HG02840 (cell line): Measurements from ENCODE around the gene MAGI2.

Experiments
- ATAC-seq: cut with Tn5 transposase; IDR thresholded peaks from one replicate; pipeline ENCODE4 v1.9.1; 2021; ENCODE audit warnings: mild to moderate bottlenecking, moderate library complexity, moderate number of reproducible peaks; ENCODE audit not compliant: unreplicated experiment, low FRiP score

Gene MAGI2

DNA sequence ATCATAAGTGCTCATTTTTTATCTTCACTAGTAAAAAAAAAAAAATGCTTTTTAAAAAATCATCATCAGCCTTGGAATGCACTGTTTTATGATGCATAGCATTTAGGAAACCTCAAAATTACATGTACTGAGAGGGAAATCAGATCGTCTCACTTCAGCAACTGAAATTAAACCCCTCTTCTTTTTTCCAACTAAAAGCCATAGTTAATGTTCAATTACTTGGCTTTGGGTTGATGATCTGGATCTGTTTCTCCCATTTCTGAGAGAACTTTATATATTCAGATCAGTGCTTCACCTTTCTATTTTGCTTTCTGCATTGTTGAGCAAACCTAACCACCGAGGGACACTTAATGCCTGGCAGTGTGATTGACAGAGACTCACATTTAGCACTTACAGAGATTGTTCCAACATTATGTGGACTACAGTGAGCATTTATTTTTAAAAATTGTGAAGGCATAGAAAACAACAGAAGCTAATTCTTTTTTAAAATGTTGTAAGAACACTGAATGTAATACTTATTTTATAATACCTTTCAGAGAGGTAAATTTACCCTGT lies 976.5 kb downstream of the MAGI2 start:
- ATAC-seq = no peak

DNA sequence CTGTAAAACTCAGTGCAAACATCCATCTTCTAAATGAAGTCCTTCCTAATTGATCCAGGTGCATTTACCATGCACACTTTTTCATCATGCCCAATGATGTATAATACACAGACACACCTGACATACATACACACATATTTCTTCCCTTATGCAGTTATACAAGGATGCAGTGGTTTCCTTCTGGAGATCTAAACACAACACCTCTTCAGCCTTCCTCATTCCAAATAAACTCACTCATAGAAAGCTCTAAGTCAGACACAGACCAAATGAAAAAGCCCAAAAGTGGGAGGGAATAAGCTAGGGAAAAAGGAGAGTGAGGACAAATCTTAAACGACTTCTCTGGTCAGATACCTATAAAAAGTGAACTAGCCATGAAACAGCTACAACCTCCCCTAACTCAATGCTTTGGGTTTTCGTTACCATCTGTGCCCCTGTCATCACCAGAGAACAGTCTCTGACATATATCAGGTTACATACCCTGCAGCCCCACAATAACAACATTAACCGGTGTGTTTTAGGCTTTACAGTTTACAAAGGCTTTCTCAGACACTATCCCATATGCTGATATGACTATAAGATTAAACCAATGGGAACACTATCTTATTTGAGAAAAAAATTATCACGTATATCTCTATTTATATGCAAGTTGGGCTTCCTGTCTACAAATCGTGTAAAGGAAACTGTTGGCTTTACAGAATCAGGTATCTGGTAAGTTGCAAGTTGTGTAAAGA lies 979.7 kb downstream of the MAGI2 start:
- no peak for ATAC-seq

DNA sequence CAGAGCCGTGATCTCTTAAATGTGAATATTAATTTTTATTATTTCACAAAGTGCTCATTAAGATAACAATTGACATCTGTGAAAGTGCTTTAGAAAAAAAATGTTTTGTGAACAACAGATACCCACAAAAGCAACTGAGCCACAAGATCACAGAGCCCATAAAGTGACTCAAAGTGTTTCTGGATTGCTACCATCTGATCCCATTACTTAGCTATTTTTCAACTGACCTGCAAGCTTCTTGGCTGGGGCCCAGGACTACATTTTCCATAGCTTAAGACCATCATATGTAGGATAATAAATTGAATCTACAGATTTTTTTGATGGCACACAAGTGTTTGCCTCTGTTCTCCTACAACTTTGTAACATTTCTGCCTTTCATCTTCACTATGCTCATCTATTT lies 980.4 kb downstream of the MAGI2 start:
- ATAC-seq = no peak

DNA sequence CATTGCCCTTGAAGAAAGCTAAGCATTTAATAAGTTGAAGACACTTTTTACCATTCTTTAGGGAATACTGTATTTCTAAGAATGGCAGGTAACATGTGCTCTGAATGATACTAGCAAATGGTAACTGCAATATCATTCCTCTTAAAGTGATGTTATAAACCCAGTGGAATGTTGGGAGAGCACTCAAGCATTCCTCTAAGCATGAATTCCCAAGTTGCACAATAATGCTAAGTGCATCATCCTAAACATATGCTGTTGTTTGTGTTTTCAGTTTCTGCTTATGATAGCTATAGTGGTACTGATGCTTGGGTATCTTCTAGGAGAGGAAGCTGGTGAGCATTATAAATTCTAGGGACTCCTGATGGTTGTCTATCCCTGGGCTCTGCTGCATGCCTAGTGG lies 980.9 kb downstream of the MAGI2 start:
- no peak for ATAC-seq

DNA sequence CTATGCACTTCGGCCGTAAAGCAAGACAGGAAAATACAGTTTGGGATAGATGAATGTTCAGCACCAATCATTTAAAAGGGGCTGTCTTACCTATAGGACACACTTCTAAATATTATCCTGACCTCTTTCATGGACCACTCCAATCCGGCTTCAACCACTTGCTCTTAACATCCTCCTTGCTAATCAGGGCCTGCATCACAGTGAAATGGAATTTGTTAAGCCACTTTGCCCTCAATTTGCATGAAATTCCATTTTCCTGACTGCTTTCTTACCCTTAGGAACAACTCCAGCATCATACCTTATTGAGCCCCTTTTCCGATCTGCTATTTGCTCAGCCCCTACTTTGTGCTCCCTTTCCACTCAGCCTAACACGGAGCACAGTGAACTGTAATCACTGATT lies 987.6 kb downstream of the MAGI2 start:
- ATAC-seq = no peak

DNA sequence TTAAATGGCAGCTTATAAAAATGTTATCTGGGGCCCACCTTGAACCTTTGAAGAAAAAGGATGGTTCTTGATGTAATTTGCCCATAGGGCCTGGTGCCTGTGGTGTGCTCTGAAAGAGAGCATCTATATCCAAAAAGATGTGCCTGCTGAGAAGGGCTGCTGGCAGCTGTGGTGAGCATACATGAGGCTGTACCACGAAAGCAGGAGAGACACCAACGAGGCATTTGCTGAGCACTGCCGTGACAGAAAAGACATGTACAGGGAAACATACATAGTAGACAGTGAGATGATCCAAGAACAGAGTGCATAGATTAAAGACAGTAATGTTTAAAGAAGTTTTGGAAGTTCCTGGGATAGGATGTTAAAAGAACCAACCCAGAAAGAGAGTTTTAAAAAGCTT lies 990.4 kb downstream of the MAGI2 start:
- no peak for ATAC-seq

DNA sequence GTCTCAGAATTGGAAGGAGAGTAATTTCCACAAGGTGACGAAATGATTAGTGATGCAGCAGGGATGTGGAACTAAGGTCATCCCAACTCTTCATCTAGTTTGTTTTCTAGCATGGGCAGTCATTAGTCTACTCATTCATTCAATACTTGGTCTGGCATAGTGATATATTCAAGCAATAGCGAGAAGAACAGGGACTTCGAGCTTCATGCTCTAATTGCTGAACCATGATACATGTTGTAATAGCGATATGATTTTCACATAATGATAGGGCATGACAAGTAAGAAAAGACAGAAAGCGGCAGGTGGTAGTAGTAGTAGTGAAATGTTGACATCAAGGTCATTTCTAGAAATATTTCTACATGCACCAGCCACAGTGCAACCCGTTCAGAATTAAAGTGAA lies 1002.8 kb downstream of the MAGI2 start:
- ATAC-seq = no peak

DNA sequence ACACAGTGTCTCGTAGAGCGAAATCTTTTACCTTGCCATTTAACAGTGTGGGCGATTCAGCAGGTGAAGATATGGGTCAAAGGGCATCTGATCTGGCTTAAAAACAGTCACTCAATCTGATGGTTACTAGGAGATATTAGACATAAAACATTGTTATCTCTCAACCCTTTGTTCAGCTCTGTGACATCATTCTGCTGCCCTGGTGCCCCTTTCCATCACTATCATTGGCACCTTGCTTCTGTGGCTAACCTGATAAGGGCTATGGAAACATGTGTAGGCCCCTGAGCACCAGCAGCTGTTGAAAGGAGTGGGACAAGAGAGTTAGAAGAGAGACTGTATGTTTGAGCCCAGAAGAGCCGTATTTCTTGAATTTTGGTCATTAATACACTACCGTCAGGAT lies 1004.6 kb downstream of the MAGI2 start:
- ATAC-seq = no peak

DNA sequence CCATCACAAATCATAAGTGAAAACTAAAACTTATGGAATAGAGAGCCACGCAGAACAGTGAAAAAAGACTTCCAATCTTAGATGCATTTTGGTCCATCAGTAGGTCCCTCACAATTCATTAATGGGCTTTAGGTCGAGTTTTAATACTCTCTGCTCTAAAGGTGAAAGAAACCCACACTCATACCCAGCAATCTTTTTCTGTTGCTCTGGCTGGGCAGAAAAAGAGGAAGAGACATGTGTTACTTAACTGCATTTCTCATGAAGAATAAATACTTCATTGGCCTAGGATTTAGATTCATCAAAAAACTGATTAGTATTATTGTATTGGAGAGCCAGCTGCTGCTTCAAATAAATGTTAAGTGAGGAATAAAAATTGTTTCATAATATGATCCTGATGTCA lies 1009.2 kb downstream of the MAGI2 start:
- no peak for ATAC-seq

DNA sequence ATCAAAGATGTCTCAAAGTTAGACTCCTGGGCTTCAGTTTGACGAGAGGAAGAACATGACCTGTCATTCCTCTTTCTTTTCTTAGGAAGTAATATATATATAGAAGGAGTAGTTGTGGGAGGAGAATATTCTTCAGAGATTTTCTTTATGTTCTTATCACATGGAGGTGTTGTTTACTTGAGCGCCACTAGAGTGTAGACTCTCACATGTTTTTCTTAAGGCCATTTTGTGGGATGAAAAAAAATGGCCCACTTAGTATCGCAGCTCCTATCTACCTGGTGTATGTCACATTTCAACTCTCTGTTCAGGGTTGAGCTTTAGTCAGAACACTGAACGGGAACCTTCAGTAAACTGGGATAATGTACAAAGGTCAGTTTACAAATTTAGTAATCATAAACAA lies 1009.7 kb downstream of the MAGI2 start:
- ATAC-seq = no peak

DNA sequence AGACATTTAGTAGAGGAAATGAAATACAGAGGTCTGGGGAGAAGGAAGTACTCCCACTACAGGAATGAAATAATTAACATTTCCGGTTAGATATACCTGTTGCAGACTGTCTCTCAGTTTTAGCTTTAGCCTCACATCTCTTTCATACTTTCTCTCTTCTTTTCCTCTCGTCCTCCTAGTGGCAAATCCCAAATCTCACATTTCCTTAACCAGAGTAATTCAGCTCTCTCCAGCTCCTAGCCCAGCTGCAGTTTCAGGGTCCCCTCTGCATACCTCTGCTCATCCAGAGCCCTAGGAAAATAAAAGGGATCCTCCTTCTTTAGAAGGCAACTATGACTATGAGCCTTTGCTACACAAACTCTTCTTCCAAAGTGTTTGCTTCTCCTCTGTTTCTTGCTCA lies 1011.7 kb downstream of the MAGI2 start:
- no peak for ATAC-seq

DNA sequence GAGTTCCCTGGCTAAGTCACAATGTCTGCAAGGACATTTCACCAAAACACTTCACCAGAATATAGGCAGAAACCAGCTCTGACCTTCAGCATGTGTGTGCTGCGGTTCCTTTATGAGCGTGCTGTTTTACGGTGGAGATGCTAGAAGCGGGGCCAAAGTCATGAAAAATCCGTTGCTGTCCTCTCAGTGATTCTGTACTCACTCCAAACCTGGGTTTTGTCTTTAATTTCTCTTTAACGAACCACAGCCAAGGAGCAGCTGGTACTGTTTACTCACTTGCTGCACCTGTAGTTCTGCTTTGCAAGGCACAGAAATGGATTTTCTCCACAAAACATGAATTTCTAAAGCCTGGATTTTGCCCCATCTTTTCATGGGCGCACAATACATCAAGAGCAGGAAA lies 1015.0 kb downstream of the MAGI2 start:
- ATAC-seq = no peak

DNA sequence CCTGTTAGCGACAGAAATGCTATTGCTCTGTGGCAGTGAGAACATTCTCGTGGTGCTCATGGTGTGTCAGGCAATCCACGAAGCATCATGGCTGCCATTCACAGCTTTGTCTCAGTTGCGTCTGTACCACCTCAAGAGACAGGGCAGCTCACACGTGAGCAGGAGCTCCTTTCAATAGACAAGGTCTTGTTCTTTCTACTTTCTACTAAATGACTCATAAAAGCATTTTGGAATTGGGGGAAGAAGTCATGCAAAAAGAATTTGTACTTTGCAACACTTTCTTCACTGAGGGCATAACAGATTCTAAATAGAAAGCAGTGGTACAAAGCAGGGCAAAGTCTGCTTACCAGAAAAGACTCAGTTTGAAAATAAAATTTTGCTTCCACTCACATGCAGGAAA lies 1016.3 kb downstream of the MAGI2 start:
- ATAC-seq = no peak

DNA sequence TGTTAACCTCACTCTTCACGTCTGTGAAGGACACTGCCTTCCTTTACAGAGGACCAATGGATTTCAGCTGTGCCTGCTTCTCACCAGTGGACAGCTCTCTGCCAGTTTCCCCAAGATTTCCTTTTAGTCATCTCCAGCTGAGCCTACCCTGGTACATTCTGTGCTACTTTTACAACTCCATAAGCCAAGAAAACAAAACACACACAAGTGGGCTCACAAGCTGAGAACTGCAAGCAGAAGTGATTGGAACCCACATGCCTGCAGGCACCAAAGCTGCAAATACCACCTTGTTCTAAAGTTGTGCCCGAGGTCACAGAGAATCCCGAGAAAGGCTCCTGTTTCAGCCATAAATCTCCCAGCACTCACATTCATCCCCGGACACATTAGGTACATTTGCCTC lies 1018.1 kb downstream of the MAGI2 start:
- no peak for ATAC-seq

DNA sequence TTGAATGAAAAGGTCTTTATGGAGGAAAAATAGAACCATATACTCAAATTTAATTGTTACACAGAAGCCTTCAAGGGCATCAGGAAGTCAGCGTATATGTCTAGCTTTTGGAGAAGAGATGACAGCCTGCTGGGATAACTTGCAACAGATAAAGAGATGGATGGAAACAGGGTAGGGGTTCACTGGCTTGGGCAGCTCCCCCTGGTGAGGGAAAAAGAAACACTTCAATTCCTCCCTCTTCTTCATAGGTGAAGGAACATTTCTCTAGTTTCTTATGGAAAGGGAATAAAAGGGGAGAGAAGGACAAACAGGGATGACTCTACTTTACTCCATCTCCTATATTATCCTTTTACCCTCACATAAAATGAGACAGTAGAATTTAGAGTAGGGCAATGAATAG lies 1019.2 kb downstream of the MAGI2 start:
- no peak for ATAC-seq

DNA sequence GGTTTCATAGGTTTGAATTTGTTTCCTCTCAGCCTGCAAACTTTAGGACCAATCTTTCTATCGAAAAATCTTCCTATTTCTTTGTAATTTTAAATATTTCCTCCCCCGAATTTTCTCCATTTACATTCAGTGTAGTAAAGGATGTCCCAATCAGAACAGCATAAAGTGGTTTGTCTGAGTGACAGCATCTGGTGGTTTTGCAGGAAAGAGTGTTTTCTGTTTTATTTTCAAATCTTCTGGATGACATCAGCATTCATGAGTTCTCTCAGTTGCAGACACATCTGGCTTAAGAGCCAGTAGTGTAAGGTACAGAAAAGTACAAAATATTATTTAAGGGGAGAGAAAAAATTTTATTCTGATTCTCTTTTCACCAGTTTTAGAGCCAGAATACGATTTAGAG lies 1020.0 kb downstream of the MAGI2 start:
- ATAC-seq = no peak

DNA sequence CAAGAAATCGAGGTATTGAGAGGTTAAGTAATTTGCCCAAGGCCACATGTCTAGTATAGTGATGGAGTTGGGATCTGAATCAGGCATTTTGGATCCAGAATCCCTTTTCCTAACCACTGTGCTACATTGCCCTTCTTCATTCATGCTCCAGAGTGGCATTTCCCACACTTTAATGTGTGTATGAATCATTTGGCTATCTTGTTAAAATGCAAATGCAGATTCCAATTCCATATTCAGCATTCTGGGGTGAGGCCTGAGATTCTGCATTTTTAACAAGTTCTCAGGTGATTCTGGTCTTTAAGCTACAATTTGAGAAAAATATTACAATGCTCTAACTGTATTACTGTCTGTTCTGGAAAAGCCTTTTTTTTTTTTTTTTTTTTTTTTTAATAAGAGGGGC lies 1023.6 kb downstream of the MAGI2 start:
- no peak for ATAC-seq

DNA sequence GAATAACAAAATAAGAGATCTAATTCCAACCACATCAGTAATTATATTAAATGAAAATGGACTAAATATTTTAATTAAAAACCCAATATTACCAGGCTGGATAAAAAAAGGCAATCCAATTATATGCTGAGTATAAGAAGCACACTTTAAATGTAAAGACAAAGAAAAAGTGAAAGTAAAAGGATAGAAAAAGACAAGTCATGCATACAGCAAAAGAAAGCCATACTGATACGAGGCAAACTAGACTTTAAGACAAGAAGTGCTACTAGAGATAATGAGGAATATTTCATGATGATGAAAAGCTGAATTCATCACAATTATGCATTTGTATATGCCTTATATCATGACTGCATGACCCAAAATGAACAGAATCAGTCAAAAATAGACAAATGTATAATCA lies 1026.3 kb downstream of the MAGI2 start:
- ATAC-seq = no peak

DNA sequence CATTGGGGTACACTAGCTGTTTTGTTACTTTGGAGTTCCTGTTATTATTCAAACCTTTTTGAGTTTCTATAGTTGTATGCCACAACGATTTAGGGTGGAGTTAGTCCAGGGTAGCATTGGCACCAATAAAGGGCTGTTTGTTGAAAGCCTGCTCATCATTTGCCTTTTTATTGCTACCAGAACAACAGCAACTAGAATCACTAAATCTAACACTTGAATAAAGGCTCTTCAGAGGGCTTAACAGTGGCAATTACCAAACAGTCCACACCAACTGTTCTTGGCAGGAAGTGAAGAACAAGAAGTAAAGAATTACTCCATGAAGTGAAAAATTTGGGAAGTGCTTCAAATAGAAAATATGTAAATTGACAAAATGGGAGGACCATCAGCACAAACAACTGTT lies 1033.5 kb downstream of the MAGI2 start:
- ATAC-seq = no peak

DNA sequence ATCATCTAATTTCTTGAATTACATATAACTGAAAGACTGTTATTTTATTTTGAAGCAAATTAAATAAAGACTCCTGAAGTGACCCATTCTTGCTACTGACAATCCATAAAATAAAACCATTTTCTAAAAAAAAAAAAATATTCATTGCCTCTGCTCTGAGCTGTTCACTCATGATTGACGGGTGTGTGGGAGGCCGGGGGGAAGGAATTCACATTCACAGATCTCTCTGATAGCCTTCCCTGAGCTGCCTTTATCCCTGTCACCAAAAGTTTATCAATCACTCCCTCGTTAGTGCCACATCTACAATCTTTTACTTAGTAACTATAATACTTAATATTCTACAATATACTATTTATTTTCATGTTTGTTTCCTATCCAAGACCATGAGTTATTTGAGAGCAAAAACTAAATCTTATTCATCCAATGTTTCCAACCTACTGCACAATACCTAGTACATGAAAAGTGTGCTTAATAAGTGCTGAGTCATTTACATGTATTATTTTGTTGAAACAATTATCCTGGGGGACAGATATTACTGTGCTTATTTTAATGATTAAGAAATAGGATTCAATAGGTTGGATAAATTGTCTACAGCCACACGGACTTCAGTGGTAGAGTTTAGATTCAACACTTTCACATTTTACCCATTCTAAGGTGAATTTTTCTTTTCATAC lies 1036.2 kb downstream of the MAGI2 start:
- ATAC-seq = no peak

DNA sequence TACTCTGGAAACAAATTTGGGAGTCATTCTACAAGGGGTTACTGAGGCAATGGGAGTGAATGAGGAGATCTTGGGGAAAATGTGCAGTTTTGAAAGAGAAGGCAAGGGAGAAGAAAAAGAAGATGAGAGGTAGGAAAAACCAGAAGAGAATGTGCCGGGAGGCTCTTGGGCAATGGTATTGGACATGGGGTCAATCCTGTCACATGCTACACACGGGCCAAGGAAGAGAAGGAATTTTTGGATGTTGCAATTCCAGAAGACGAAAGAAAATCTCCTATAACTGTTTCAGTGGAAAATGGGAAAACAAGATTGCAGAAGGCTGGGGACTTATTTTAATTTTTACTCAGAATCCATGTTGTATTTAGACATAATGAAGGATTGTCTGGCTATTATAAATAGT lies 1039.9 kb downstream of the MAGI2 start:
- ATAC-seq = no peak

DNA sequence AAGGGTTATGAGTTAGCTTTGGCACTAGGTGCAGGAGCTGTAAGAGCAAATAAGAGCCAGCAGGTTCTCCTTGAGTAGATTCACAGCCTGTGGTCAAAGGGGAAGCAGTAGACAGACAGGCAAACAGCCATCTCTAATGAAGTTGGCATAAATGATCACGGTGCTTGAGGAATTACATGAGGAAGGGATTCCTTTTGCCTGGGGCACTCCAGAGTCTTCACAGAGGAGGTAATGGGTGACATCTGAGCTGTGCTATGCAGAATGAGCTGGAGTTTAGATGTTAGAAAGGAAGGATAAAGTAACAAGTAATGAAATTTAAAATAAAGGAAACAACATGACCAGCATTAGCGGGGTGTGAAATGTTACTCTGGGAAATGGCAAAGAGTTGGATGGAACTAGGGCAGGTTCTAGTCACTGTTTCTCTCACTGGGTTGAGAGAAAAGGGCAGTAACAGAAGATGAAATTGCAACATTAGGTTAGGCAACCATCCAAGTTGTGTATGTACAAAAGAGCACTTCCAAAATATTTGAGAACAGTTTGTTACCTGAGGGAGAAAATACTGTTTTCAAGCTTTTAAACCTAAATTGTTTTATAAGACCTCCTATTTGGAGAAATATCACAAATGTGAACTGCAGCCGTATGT lies 1041.1 kb downstream of the MAGI2 start:
- no peak for ATAC-seq
